GM21619 (cell line): ENCODE results near the gene HOOK1.
"Not testable (repeated sequence)": the region's sequence is repeated elsewhere in the genome, so short reads cannot be mapped to it uniquely, and the experiment has no call there.

Experiments used
- ATAC-seq: cut with Tn5 transposase; IDR thresholded peaks from one replicate; pipeline ENCODE4 v1.9.1; 2021; ENCODE audit not compliant: unreplicated experiment

HOOK1 gene

DNA sequence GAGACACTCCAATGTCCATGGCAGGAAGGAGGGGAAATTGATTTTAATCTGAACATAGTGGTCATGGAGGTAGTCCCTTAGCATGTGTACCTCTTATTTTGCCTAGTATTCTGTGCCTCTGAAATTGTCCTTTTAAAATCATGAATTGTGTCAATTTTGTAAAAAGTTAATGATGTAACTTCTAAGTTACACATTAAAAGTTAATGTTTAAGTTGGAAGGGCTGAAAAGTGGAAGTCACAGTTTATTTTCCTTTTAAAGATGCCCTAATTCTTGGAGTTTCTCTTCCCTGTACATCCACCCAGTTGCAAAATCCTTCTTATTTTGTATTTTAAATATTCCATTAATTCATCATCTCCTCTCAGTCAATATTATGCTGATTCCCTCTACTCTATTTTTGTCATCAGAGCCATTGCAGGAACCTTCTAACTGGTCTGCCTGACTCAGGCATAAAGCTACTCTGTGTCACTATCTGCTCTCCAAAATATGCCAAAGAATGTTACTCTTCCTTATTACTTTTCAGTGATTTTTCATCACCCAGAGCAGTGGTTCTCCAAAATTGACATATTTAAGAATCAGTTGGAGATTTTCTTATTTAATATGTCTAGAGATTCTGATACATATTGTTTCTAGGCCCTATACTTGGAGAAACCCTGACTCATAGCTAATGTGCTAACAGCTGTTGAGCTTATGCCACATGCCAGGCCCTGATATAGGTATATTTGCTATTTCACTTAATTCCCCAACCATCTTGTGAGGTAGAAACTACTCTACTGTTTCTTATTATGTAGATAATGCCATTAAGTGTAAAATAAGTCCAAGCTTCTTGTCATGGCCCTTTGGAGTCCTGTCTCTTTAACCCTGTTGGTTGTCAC, 5.1 kb downstream of the HOOK1 start:
- peak; percentile 48 for ATAC-seq

DNA sequence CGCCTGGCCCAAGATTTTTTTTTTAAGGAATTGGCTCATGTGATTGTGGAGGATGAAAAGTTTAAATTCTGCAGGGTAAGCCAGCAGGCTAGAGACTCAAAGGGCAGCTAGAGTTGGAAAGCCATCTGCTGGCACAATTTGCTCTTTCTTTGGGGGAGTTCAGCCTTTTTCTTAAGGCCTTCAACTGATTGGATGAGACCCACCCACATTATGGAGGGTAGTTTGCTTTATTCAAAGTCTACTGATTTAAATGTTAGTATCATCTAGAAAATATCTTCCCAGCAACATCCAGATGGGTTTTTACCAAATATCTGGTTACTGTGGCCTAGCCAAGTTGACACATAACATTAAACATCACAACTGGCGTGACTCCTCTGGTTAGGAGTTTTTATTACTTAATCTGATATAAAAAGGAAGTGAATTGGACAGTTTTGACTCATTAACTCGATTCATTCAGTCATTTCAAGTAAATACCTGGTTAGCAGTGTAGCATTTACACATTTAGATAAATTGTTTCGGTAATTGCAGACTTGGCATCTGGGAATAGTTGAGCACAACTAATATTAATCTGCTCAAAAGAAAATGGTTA, 12.4 kb downstream of the HOOK1 start:
- no peak for ATAC-seq

DNA sequence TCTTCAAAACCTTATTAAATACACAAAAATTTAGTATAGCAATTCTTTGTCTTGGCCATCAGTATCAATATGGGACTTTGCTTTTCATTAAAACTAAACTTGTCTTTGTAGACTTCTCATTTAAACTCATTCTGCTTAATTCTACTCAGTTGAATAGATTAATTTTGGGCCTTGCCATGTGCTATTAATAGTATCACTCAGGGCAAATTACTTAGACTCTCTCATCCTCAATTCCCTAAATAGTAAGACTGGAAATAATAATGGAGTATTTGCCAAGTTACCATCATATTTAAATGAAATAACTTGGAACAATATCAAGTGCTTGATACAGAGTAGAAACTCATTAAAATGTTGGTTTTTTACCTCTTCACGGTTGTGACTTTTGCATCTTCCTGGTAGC, 13.4 kb downstream of the HOOK1 start:
- no peak for ATAC-seq

DNA sequence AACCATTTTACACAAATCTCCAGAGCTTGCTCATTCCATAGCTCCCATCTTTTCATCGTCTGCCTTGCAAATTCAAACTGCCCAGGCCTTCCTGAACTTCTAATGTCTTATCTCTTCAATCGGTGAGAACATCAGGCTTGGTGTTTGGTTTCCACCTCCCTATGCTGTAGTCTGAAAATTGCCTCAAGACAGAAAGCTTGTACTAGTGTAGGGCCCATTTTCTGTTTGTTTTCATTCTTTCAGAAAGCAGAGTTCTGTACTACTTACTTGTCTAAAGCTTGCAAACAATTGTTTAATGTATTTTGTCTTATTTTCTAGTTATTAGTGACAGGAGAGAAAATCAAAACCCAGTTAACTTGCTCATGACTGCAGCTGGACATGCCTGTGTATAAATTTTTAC, 16.8 kb downstream of the HOOK1 start:
- ATAC-seq: no peak

DNA sequence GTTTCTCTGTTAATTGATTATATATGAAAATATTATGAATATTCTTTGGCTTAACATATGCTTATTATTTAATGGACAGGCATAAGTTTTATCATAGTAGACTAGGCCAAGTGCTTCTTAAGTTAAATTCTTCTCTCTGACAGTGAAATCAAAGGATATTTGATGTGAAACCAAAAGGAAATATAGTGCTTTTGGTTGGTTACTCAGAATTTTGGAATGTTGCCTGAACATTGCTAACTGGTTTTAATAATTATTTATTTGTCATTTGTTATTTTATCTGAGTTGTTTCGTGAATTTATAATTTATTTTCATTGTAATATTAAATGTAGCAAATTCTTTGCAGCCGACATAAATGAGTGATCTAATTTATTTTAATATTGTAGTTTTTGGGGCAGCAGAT, 18.3 kb downstream of the HOOK1 start:
- no peak for ATAC-seq

DNA sequence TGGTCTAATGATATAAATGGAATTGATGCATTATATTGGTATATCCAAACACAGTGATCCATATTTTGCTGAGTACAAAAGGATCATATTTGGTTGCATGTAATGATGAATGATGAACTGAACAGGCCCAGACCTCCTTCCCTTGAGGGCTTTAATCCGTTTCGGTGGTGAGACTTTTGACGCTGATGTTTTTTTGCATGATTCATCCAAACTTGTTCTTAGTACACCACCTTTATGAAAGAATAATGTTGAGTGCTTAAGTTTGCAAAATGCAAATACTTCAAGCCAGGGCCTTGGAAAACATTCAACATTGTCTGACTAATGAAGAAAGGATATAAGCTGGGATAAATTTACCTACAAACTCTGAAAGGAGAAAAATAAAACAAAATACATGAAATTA, 19.2 kb downstream of the HOOK1 start:
- no peak for ATAC-seq

GRCh38 chr1:59837857-59838256, 23.1 kb downstream of the HOOK1 start:
- ATAC-seq: not testable (repeated sequence)

DNA sequence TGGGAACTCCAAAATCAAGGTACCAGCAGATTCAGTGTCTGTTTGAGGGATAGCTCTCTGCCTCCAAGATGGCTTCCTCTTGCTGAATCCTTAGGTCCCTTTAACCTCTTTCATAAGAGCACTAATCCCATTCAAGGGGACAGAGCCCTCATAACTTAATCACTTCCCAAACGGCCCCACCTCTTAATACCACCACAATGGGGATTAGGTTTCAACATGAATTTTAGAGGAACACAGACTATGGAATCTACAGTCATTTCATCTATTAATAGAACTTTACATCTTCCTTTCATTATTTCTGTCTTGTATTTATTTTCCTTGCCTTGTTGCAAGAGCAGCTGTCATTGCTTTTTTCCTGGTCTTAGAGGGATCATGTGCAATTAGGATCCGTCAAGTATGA, 30.3 kb downstream of the HOOK1 start:
- ATAC-seq: no peak

- no peak for ATAC-seq
Measured at GRCh38 chr1:59846209-59846894, 31.6 kb downstream of the HOOK1 start.

- no peak for ATAC-seq
Measured at GRCh38 chr1:59846895-59847282, 32.1 kb downstream of the HOOK1 start.

- no peak for ATAC-seq
Measured at GRCh38 chr1:59852117-59852516, 37.4 kb downstream of the HOOK1 start.

- ATAC-seq: not testable (repeated sequence)
Measured at GRCh38 chr1:59855297-59855696, 40.5 kb downstream of the HOOK1 start.

DNA sequence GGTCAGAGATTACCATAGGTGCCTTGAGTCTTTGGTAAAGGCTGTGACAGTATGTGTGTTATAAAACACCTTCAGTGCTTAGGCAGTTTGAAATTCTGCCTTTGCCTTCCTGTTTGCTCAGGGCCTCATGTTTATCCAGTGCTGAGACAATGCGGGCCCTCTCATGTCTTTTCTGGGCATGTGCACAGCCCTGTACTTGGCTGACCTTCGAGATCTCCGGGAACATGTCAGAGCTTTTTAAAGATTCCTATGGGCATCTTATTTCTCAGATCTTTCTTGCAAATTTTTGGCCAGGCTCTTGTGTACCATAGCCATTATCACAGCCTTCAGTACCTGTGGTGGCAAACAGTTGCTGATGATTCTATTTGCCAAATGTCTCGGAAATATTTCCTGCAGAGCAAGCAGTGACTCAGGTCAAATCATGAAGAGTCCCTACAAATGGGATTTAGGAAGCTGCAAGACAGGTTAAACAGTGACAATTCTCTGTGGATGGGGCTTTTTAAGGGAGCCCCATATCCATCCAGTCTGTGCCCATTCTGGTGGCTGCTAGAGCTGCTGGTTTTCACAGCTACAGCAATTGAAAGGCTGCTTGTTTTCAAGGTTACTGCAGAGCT, 42.1 kb downstream of the HOOK1 start:
- no peak for ATAC-seq

GRCh38 chr1:59857679-59858354, 43.1 kb downstream of the HOOK1 start:
- ATAC-seq: no peak

GRCh38 chr1:59866462-59866861, 51.7 kb downstream of the HOOK1 start:
- ATAC-seq: no peak

DNA sequence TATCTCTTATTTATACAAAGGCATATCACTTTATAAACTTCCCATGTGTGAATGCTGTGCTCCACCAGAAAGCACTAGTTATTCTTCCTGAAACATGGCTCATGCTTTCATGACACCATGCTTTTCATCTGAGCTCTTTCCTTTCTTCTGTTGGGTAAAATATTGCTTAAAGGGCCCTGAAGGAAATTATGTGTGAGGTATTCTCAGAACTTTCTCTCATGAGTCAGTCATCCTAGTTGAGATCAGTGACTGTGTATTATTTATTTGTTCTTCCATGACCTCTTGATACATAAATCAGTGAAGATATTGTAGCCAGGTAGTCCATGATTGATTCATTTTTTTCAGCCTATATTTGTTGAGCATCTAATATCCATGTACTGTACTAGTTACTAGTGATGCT, 57.0 kb downstream of the HOOK1 start:
- no peak for ATAC-seq

- no peak for ATAC-seq
Measured at GRCh38 chr1:59877108-59877682, 62.4 kb downstream of the HOOK1 start.

- no peak for ATAC-seq
Measured at GRCh38 chr1:59878370-59878769, 63.6 kb downstream of the HOOK1 start.

DNA sequence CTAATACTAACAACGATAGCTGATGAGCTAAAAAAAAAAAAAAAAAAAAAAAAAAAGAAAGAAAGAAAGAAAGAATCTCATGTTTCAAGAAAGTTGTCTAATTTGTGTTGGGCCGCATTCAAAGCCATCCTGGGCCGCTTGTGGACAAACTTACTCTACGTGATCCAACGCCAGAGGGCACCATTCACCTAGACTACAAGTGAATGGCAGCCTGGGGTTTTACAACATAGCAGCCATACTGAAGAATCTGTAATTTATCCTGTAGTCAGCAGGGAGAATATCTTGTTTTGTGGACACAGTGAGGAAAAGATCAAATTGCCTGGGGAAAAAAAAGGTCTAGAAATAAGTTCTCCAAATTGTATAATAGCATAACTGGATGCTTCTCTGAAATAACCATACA, 64.8 kb downstream of the HOOK1 start:
- ATAC-seq: peak; percentile 72

DNA sequence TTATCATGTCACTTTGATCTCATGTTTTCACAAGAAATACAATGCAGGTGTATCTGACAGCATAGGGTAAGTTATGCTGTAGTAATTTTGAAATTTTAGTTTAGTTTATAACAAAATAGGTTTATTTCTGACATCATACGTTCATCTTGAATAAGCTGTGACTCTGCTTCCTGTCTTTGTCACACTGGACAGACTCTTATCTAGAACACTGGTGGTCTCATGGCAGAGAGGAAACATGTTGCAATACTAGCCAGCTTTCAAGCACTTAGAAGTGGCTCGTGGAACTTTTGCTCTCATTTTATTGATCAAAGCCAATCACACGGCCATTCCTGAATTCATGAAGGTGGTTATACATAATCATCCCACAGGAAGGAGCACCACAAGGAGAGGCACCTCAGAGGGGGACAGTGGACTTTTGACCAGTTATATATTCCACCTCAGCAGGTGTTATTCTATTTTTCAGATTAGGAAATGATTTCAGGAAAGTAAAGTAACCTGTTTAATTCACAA, 65.3 kb downstream of the HOOK1 start:
- ATAC-seq: no peak

GRCh38 chr1:59880735-59881134, 66.0 kb downstream of the HOOK1 start:
- ATAC-seq: no peak
